ENCODE measurements around the gene LRPAP1. TPM values are rescaled to one million over a fixed set of nuclear protein-coding genes. Genes with fewer than 3 reads are reported as not detected.
"Not testable (repeated sequence)": the region's sequence is repeated elsewhere in the genome, so short reads cannot be mapped to it uniquely, and the experiment has no call there.

LRPAP1 gene
- total RNA-seq, 4 donors from 2014 or later = 82.6 to 116 (median 109) TPM

DNA sequence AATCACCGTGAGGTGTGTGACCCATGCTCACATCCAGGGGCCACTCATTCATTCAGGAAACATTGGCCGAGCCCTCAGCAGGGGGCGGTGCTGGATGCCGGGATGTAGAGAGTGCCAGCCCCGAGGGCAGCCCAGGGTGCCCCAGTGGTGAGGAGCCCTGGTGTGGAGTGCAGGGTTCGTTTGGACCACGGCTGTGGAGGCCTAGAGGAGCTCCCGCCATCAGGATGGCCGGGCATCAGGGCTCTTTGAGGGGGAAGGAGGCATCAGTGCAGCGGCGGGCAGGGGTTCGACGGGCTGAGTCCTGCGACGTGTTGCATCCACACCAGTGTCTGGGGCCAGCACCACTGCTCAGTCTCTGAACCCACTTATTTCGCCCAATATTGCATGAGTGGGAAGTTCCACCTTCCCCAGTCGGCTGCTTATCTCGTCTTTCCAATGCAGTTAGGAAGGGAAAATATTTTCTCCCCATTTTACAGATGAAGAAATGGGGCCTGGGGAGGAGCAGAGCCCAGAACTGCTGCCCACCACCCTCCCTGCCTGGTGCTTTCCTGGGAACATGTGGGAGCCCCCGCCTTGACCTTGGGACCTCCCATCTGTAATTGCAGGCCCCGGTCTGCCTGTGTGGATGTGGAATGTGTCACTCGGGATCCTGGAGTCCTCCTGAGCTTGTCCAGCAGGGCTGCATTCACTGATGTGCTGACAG is 16.9 kb upstream of the LRPAP1 start:
- not testable (repeated sequence) for H3K4me3 ChIP-seq, H3K27me3 ChIP-seq, H3K27ac ChIP-seq, H3K36me3 ChIP-seq, H3K4me1 ChIP-seq, H3K9me3 ChIP-seq
- DNase-seq = peak in 2 of 3 donors; percentile 10 to 24

- H3K4me3 ChIP-seq, H3K27me3 ChIP-seq: not testable (repeated sequence)
Observed at GRCh38 chr4:3546721-3547120, 14.5 kb upstream of the LRPAP1 start.

GRCh38 chr4:3545351-3545750 is 13.1 kb upstream of the LRPAP1 start:
- not testable (repeated sequence) for H3K9me3 ChIP-seq

More at GRCh38 chr4:3546721-3547120, 14.5 kb upstream of the LRPAP1 start:
- not testable (repeated sequence) for H3K9me3 ChIP-seq, H3K36me3 ChIP-seq, H3K4me1 ChIP-seq, H3K27ac ChIP-seq
- DNase-seq = peak in 1 of 3 donors; percentile 6

GRCh38 chr4:3544259-3545025 is 12.2 kb upstream of the LRPAP1 start:
- H3K9me3 ChIP-seq, H3K27me3 ChIP-seq, H3K36me3 ChIP-seq, H3K27ac ChIP-seq, H3K4me3 ChIP-seq, H3K4me1 ChIP-seq: not testable (repeated sequence)
- DNase-seq = peak in 1 of 3 donors; percentile 22

More at GRCh38 chr4:3545351-3545750, 13.1 kb upstream of the LRPAP1 start:
- H3K27me3 ChIP-seq, DNase-seq, H3K4me1 ChIP-seq, H3K4me3 ChIP-seq, H3K27ac ChIP-seq, H3K36me3 ChIP-seq: not testable (repeated sequence)

DNA sequence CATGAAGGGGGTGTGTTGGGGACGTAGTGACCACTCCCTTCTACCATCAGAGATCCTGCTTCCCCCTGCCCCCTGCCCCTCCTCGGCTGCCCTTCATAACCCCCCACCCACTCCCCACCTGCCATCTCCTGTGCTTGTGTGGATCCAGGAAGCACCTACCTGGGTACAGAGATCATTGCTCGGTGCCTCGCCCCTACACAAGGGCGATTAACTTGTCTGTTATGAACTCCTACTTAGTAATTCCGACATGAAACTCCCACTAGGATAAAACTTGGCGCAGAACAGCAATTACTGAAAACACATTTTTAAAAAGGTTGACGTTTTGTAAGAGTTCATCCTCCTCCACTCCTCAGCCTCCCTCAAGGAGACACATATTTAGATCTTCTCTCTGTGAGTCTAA is 11.2 kb upstream of the LRPAP1 start:
- not testable (repeated sequence) for H3K4me1 ChIP-seq, H3K27ac ChIP-seq, DNase-seq, H3K9me3 ChIP-seq, H3K27me3 ChIP-seq, H3K4me3 ChIP-seq, H3K36me3 ChIP-seq

DNA sequence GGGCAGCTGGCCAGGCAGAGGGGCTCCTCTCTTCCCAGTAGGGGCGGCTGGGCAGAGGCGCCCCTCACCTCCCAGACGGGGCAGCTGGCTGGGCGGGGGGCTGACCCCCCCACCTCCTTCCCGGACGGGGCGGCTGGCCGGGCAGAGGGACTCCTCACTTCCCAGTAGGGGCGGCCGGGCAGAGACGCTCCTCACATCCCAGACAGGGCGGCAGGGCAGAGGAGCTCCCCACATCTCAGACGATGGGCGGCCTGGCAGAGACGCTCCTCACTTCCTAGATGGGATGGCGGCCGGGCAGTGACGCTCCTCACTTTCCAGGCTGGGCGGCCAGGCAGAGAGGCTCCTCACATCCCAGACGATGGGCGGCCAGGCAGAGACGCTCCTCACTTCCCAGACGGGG is 6.7 kb upstream of the LRPAP1 start:
- not testable (repeated sequence) for H3K9me3 ChIP-seq, DNase-seq, H3K36me3 ChIP-seq, H3K27ac ChIP-seq, H3K27me3 ChIP-seq, H3K4me3 ChIP-seq, H3K4me1 ChIP-seq

DNA sequence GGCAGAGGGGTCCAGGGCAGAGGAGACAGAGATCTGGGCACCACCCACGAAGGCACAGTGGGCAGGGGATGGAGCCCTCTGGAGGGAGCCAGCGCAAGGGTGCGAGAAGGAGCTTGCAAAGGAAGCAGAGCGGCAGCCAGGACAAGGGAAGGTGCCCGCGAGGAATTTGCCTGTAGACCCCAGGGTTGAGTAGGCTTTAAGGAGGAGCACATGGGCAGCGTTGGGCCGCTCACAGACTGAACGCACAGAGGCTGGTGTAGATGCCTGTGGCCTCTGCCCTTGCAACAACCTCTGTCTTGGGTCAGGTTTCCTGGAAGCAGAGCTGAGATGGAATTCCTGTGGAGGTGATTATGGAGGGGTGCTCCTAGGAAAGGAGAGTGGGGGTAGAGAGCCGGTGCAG is 3.6 kb upstream of the LRPAP1 start:
- H3K27me3 ChIP-seq, H3K27ac ChIP-seq, H3K36me3 ChIP-seq, H3K4me3 ChIP-seq, H3K9me3 ChIP-seq, DNase-seq: not testable (repeated sequence)
- H3K4me1 ChIP-seq = peaks cover 4 to 19% (median 8%) of the 10 kb centered on the region in 4 donors

DNA sequence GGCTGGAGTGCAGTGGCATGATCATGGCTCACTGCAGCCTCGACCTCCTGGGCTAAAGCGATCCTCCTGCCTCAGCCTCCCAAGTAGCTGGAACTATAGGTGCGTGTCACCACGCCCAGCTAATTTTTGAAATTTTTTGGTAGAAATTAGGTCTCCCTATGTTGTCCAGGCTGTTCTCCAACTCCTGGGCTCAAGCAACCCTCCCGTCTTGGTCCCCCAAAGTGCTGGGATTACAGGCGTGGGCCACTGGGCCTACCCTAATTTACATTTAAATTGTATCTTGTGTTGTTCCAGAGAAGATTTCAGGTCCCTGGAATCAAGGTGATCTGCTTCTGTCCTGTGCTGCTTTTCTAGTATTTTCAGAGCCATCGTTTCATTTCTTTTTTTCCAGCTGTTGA is 1.2 kb upstream of the LRPAP1 start:
- Histone ChIP-seq H3K27me3 (no peaks in the 10 kb centered on the region), H3K36me3 (peaks cover 0 to 12% (median 0%) of the 10 kb centered on the region in 3 donors), H3K27ac (no peak overlapping the region), H3K4me3 (no peak overlapping the region), H3K9me3 (no peaks in the 10 kb centered on the region), H3K4me1 (peaks cover 4 to 31% (median 18%) of the 10 kb centered on the region in 4 donors)
- TF ChIP-seq CTCF (IDR thresholded peaks at IDR 0.05) (no peak), POLR2A (IDR thresholded peaks at IDR 0.05) (no peak)
- no peak for DNase-seq

DNA sequence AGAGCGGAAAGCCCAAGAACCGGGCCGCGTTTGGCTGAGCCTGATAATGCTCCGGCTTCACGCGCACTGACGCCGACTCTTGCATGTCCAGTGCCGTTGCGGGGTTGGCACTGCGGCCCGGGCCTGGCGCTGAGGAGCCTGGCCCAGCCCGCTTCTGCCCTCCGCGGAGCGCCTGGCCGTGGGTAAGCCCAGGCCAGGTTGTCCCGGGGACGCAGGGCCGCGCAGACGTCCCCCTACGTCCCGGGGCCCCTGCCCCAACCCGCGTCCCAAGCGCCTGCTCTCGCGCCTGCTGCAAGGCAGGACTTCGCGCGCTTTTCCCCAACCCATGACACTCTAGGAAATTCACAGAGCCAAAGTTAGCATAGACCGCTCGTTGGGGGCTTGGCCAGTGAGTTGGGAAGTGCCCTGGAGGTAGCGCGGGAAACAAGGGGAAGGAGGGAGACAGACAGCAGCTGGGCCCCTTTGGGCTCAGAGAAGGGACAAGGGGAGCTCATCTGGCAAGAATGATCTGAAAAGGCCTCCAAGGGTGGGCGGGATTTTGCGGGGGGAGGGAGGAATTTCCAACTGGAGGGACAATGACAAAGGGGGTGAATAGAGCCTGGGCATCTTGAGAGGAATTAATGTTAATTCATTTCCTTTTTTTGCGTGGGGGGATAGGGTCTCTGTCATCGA is 665 bp upstream of the LRPAP1 start:
- no peaks in the 10 kb centered on the region for H3K27me3 ChIP-seq
- H3K36me3 ChIP-seq = peaks cover 0 to 17% (median 0%) of the 10 kb centered on the region in 3 donors
- no peak for DNase-seq
- H3K4me1 ChIP-seq = peaks cover 4 to 31% (median 18%) of the 10 kb centered on the region in 4 donors
- TF ChIP-seq CTCF (IDR thresholded peaks at IDR 0.05) (no peak), POLR2A (IDR thresholded peaks at IDR 0.05) (no peak)
- H3K9me3 ChIP-seq = no peaks in the 10 kb centered on the region
- peak overlapping the region in 1 of 4 donors; percentile 46 for H3K27ac ChIP-seq
- H3K4me3 ChIP-seq = peak overlapping the region; percentile 78 to 96 (median 92)
